ENCODE data around the gene RPL6.

GRCh38 chr12:112362310-112362709, 47.1 kb downstream of the RPL6 start:
- TF ChIP-seq ATF3 (IDR thresholded peaks at IDR 0.05), result no peak
- TF ChIP-seq CTCF (IDR thresholded peaks at IDR 0.05; ENCODE audit: low read depth, low read length, missing input control), result no peak
- TF ChIP-seq RXRA (IDR thresholded peaks at IDR 0.05), result no peak
- no peak for TF ChIP-seq REST (IDR thresholded peaks at IDR 0.05)
- TF ChIP-seq HNF4G (IDR thresholded peaks at IDR 0.05), result no peak
- no peak for TF ChIP-seq MAX (IDR thresholded peaks at IDR 0.05)
- TF ChIP-seq RAD21 (IDR thresholded peaks at IDR 0.05), result no peak
- no peak for TF ChIP-seq JUND (IDR thresholded peaks at IDR 0.05)
- TF ChIP-seq EGR1 (IDR thresholded peaks at IDR 0.05; ENCODE audit: low read depth in 2 of 2), result no peak
- TF ChIP-seq TAF1 (conservative IDR thresholded peaks at IDR 0.05), result no peak
- no peak for TF ChIP-seq GABPA (IDR thresholded peaks at IDR 0.05 in 1 of 2, conservative IDR thresholded peaks at IDR 0.05 in 1 of 2)
- no peak for TF ChIP-seq SP1 (IDR thresholded peaks at IDR 0.05)
- TF ChIP-seq ZBTB33 (IDR thresholded peaks at IDR 0.05), result no peak
